CD4-positive, alpha-beta T cell (primary cell): Measurements from ENCODE around the gene PHYHIPL. TPM values are rescaled to one million over a fixed set of nuclear protein-coding genes. Genes with fewer than 3 reads are reported as not detected.

ENCODE experiments used
- ATAC-seq: fragments of 200-7000 bp; cut with Tn5 transposase; one replicate; pipeline ENCODE4 v1.10.0; 2022; ENCODE audit warnings: mild to moderate bottlenecking; ENCODE audit not compliant: poor library complexity
- CTCF ChIA-PET: fragments of 350-600 bp; sonication (Branson Sonifier 250); formaldehyde crosslinking; loops from one replicate; lab custom pipeline; 2021; ENCODE audit warnings: antibody characterized with exemption, inconsistent platforms; lab: Charles Lee
- POLR2A ChIA-PET: fragments of 350-600 bp; sonication (Branson Sonifier 250); formaldehyde crosslinking; loops from one replicate; lab custom pipeline; 2021; ENCODE audit warnings: antibody characterized with exemption, inconsistent platforms; lab: Charles Lee
- DNase-seq, 14 experiments: peaks; one replicate each; pipeline ENCODE4 v3.0.0-alpha.2; 2013 to 2020; ENCODE audit warnings: mixed read lengths in 2 of 14
- H3K27ac ChIP-seq, 2 donors: one replicate each; pipeline versions ENCODE4 v1.5.1 to v1.7.0; 2013; ENCODE audit warnings: low read length in 2 of 2, low read depth in 1 of 2, mild to moderate bottlenecking in 1 of 2
- H3K27me3 ChIP-seq, 2 experiments: 1 replicate in 1 of 2; 2 replicates in 1 of 2; pipeline versions ENCODE4 v1.6.1 to v1.7.0; 2013; ENCODE audit warnings: low read length in 2 of 2, control low read depth in 1 of 2, mild to moderate bottlenecking in 1 of 2, moderate library complexity in 1 of 2; ENCODE audit not compliant: insufficient read depth in 2 of 2, control insufficient read depth in 1 of 2
- H3K36me3 ChIP-seq: one replicate; pipeline ENCODE4 v1.6.1; 2013; ENCODE audit warnings: low read length, control low read depth; ENCODE audit not compliant: insufficient read depth
- H3K4me1 ChIP-seq: one replicate; pipeline ENCODE4 v1.6.1; 2013; ENCODE audit warnings: low read length, control low read depth; ENCODE audit not compliant: insufficient read depth
- H3K4me3 ChIP-seq: one replicate; pipeline ENCODE4 v1.5.1; 2013; ENCODE audit warnings: mild to moderate bottlenecking, low read length, moderate library complexity
- H3K9me3 ChIP-seq, 2 experiments: 1 replicate in 1 of 2; 2 replicates in 1 of 2; pipeline versions ENCODE4 v1.6.1 to v1.7.0; 2013; ENCODE audit warnings: low read length in 2 of 2, mild to moderate bottlenecking in 2 of 2, control low read depth in 1 of 2, moderate library complexity in 1 of 2; ENCODE audit not compliant: control insufficient read depth in 1 of 2, insufficient read depth in 1 of 2
- H3K27ac Mint-ChIP-seq: one replicate; pipeline ENCODE4 v1.8.0; 2020; ENCODE audit warnings: mixed read lengths
- H3K27me3 Mint-ChIP-seq: one replicate; pipeline ENCODE4 v1.8.0; 2021; ENCODE audit warnings: mixed read lengths
- H3K36me3 Mint-ChIP-seq: one replicate; pipeline ENCODE4 v1.8.0; 2021; ENCODE audit warnings: low read depth, mixed read lengths
- H3K4me1 Mint-ChIP-seq: one replicate; pipeline ENCODE4 v1.8.0; 2021; ENCODE audit warnings: low read depth, mixed read lengths
- H3K4me3 Mint-ChIP-seq: one replicate; pipeline ENCODE4 v1.8.0; 2020; ENCODE audit warnings: mild to moderate bottlenecking, mixed read lengths
- H3K9me3 Mint-ChIP-seq: one replicate; pipeline ENCODE4 v1.8.0; 2020; ENCODE audit warnings: mixed read lengths
- intact Hi-C, 2 experiments: fragments of 100-400 bp; cut with DNase I in 1 of 2; cut with micrococcal nuclease in 1 of 2; formaldehyde crosslinking; loops; one replicate each; pipeline versions ENCODE4 v1.15.1 to v1.9.0; 2023 to 2025; cut with DNase I, micrococcal nuclease
- total RNA-seq, 174 experiments: library from RNA in 2 of 174; stranded (reverse) in 2 of 174; gene quantifications; one replicate each; pipeline ENCODE4 v1.2.3 and lab custom pipeline; 2021 to 2026
- TF ChIP-seq, protein P1 (sequence below): fragments of 200-600 bp; IDR thresholded peaks from one replicate; pipeline ENCODE4 v1.8.0; 2022; ENCODE audit warnings: antibody characterized with exemption, mild to moderate bottlenecking

Gene PHYHIPL
- total RNA-seq, 2 experiments from 2014 or later = not detected

DNA sequence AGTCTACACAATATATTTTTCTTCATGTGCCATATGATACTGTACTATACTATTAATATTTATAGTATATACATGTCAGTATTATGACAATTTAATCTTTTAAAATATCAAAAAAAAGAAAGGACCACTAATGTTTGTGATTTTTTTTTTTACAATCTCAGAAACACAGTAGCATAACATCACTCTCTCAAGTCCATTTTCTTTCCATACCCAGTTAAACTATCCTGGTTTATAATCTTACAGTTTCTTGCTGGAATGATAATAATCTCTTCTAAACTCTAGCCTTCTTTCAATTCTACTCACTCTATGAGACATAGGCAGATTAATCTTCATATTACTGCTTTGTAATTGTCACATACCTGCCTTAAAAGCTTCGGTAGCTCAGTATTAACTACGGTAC, 8.9 kb upstream of the PHYHIPL start:
- no peaks in the 10 kb centered on the region for H3K27me3 Mint-ChIP-seq
- POLR2A ChIA-PET = no interaction called here

DNA sequence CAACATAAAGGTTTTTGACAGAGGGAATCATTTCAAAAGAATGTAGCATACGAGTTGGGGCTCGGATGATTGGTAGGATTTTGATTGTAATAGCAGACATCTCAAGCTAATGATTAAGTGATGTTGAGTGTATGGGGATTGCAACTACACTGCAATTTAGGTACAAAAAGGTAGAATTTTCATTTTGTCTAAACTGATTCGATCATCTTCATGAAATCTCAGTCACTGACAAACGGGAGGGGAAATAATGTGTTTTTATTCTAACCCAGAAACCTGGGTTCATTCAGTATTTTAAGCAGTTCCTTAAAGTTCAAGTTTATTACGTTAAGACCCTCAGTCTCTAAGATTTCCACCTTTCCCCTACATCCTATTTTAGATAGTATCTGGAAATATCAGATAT, 3.9 kb upstream of the PHYHIPL start:
- ChIA-PET CTCF (no interaction called here), POLR2A (no interaction called here)
- no peaks in the 10 kb centered on the region for H3K36me3 Mint-ChIP-seq
- no peak for DNase-seq
- Histone ChIP-seq H3K9me3 (peaks cover 0 to 15% of the 10 kb centered on the region in 2 experiments), H3K27ac (no peak overlapping the region), H3K4me3 (no peak overlapping the region), H3K27me3 (peaks cover 5 to 13% of the 10 kb centered on the region in 2 experiments), H3K4me1 (no peaks in the 10 kb centered on the region), H3K36me3 (no peaks in the 10 kb centered on the region)
- intact Hi-C loops = no loop called here
- ATAC-seq = no peak
- no peak overlapping the region for H3K27ac Mint-ChIP-seq
- peaks cover 32% of the 10 kb centered on the region for H3K27me3 Mint-ChIP-seq
- TF ChIP-seq, protein P1, sequence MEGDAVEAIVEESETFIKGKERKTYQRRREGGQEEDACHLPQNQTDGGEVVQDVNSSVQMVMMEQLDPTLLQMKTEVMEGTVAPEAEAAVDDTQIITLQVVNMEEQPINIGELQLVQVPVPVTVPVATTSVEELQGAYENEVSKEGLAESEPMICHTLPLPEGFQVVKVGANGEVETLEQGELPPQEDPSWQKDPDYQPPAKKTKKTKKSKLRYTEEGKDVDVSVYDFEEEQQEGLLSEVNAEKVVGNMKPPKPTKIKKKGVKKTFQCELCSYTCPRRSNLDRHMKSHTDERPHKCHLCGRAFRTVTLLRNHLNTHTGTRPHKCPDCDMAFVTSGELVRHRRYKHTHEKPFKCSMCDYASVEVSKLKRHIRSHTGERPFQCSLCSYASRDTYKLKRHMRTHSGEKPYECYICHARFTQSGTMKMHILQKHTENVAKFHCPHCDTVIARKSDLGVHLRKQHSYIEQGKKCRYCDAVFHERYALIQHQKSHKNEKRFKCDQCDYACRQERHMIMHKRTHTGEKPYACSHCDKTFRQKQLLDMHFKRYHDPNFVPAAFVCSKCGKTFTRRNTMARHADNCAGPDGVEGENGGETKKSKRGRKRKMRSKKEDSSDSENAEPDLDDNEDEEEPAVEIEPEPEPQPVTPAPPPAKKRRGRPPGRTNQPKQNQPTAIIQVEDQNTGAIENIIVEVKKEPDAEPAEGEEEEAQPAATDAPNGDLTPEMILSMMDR = no peak
- H3K4me3 Mint-ChIP-seq = no peak overlapping the region
- no peaks in the 10 kb centered on the region for H3K4me1 Mint-ChIP-seq
- H3K9me3 Mint-ChIP-seq = peaks cover 2% of the 10 kb centered on the region

More for the DNA sequence above, 8.9 kb upstream of the PHYHIPL start:
- Mint-ChIP-seq H3K4me3 (no peak overlapping the region), H3K36me3 (no peaks in the 10 kb centered on the region), H3K27ac (no peak overlapping the region), H3K9me3 (peaks cover 4% of the 10 kb centered on the region), H3K4me1 (no peaks in the 10 kb centered on the region)
- intact Hi-C loops = no loop called here
- H3K36me3 ChIP-seq = no peaks in the 10 kb centered on the region
- H3K27ac ChIP-seq = no peak overlapping the region
- H3K27me3 ChIP-seq = no peaks in the 10 kb centered on the region
- TF ChIP-seq, protein P1 = no peak
- no peaks in the 10 kb centered on the region for H3K9me3 ChIP-seq
- no peak for DNase-seq
- no peaks in the 10 kb centered on the region for H3K4me1 ChIP-seq
- ATAC-seq = no peak
- CTCF ChIA-PET = no interaction called here
- no peak overlapping the region for H3K4me3 ChIP-seq

DNA sequence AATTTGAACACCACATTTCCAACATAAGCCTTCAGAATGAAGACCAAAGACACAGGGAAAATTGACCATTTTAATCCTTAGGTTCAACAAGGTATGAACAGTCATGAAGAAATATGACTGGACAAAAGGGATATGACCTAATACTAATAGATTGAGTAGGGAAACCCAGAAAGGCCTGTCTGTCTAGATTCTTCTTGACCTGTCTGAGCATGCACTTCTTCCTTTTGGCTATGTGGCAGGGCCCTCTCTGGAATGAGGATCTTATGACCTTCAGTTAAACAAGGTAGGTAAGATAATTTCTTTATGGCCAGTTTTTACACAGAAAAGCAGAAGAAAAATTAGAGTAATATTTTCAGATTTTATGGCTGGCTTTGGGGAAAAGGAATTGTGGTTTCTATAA, 3.0 kb upstream of the PHYHIPL start:
- intact Hi-C loops = no loop called here
- DNase-seq (no peak), ATAC-seq (no peak)
- Histone ChIP-seq H3K4me1 (no peaks in the 10 kb centered on the region), H3K27ac (no peak overlapping the region), H3K27me3 (peaks cover 5 to 13% of the 10 kb centered on the region in 2 experiments), H3K4me3 (no peak overlapping the region), H3K9me3 (peaks cover 0 to 15% of the 10 kb centered on the region in 2 experiments), H3K36me3 (no peaks in the 10 kb centered on the region)
- Mint-ChIP-seq H3K36me3 (no peaks in the 10 kb centered on the region), H3K27me3 (peaks cover 36% of the 10 kb centered on the region), H3K4me3 (no peak overlapping the region), H3K9me3 (peaks cover 2% of the 10 kb centered on the region), H3K27ac (no peak overlapping the region), H3K4me1 (no peaks in the 10 kb centered on the region)
- TF ChIP-seq, protein P1 = no peak
- POLR2A ChIA-PET = no interaction called here
- CTCF ChIA-PET = no interaction called here
